Hepatocyte (in vitro differentiated cells): ENCODE measurements around the gene SMARCD3.

Experiments
- CTCF ChIP-seq: fragments of 200-600 bp; sonication (generic); IDR thresholded peaks from 2 replicates; pipeline ENCODE4 v1.5.1; 2016; ENCODE audit warnings: antibody characterized with exemption, mild to moderate bottlenecking; ENCODE audit not compliant: poor library complexity
- EZH2 ChIP-seq: fragments of 200-600 bp; sonication (generic); IDR thresholded peaks from 2 replicates; pipeline ENCODE4 v1.6.1; 2016; ENCODE audit warnings: antibody characterized with exemption, mild to moderate bottlenecking, borderline replicate concordance
- EZH2phosphoT487 ChIP-seq: fragments of 200-600 bp; sonication (generic); IDR thresholded peaks from one replicate; pipeline ENCODE4 v1.6.1; 2018; ENCODE audit warnings: antibody characterized with exemption, mild to moderate bottlenecking, low read depth, moderate library complexity; ENCODE audit not compliant: unreplicated experiment, severe bottlenecking

DNA sequence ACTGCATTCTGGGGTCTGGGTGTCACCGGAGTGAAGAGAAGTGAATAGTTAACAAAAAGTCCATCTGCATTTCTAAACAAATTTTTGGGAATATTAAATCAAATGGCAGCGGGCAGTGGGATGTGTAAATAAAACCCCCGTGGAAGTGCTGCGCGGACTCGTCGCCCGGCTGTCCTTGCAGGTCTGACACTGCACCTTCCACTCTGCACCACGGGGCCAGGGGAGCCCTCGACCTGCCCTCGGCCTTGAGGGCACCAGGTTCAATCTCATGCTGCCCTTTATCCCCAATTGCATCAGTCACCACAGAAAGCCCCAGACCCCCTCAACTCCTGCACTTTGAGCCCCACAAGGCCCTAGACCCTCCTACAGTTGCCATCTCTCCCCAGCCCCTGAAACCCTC, 6.4 kb upstream of the SMARCD3 start:
- TF ChIP-seq CTCF (no peak), EZH2 (no peak), EZH2phosphoT487 (no peak)
